GM12878 (cell line): ENCODE data around the gene TRDMT1. TPM values are rescaled to one million over a fixed set of nuclear protein-coding genes. Genes with fewer than 3 reads are reported as not detected.

Experiments
- ATAC-seq: fragments of 200-7000 bp; cut with Tn5 transposase; 3 replicates; pipeline ENCODE4 v1.9.1; 2020; ENCODE audit warnings: mild to moderate bottlenecking, moderate library complexity
- BruUV-seq: library from RNA; stranded (reverse); fragments of 400-500 nt; replicated peaks from 2 replicates; lab custom pipeline; 2021; lab: Mats Ljungman, UMichigan
- CTCF ChIA-PET: fragments of 300-600 bp; sonication (Branson Sonifier 250); formaldehyde crosslinking; extraction: SDS; loops from one replicate; lab custom pipeline; 2021; ENCODE audit warnings: inconsistent platforms; lab: Yijun Ruan, JAX
- POLR2A ChIA-PET: fragments of 350-600 bp; formaldehyde crosslinking; extraction: SDS; loops from one replicate; lab custom pipeline; 2021; ENCODE audit warnings: inconsistent platforms; lab: Charles Lee
- RAD21 ChIA-PET: fragments of 300-600 bp; sonication (Branson Sonifier 250); formaldehyde crosslinking; loops from one replicate; lab custom pipeline; 2023; ENCODE audit warnings: antibody characterized with exemption; ENCODE audit not compliant: unreplicated experiment; lab: Charles Lee
- SMC1A ChIA-PET: fragments of 300-600 bp; sonication (Branson Sonifier 250); formaldehyde crosslinking; loops from one replicate; lab custom pipeline; 2023; ENCODE audit not compliant: unreplicated experiment, uncharacterized antibody; lab: Charles Lee
- DNase-seq: peaks from one replicate; pipeline ENCODE4 v3.0.0-alpha.2; 2011; ENCODE audit warnings: low read depth, low spot score
- FAIRE-seq: peaks from 3 replicates; lab custom pipeline; 2011; peaks lifted over from hg19 to GRCh38; lab: Jason Lieb, UNC
- H2AFZ ChIP-seq: 2 replicates; pipeline ENCODE4 v1.6.0; 2011; ENCODE audit warnings: low read depth, low read length, control low read depth; ENCODE audit not compliant: control insufficient read depth
- H3K27ac ChIP-seq: 2 replicates; pipeline ENCODE4 v1.5.1; 2011; ENCODE audit warnings: control low read depth; ENCODE audit not compliant: control insufficient read depth, insufficient read depth
- H3K27me3 ChIP-seq, 2 experiments: replicated peaks in 1 of 2; 2 replicates each; pipeline versions ENCODE4 v1.6.0 to v1.6.1; 2011; ENCODE audit warnings: low read length in 1 of 2; ENCODE audit not compliant: control insufficient read depth in 2 of 2, insufficient read depth in 2 of 2
- H3K36me3 ChIP-seq, 2 experiments: 2 replicates each; pipeline ENCODE4 v1.5.1; 2011; ENCODE audit warnings: low read length in 1 of 2; ENCODE audit not compliant: control insufficient read depth in 2 of 2, insufficient read depth in 2 of 2
- H3K4me1 ChIP-seq: 2 replicates; pipeline ENCODE4 v1.6.1; 2011; ENCODE audit warnings: mild to moderate bottlenecking, low read length, moderate library complexity, mixed read lengths; ENCODE audit not compliant: control insufficient read depth, insufficient read depth
- H3K4me2 ChIP-seq: 2 replicates; pipeline ENCODE4 v1.6.0; 2011; ENCODE audit warnings: control low read depth; ENCODE audit not compliant: control insufficient read depth, insufficient read depth
- H3K4me3 ChIP-seq: fragments of 200-600 bp; sonication (generic); 2 replicates; pipeline ENCODE4 v1.5.1; 2016
- H3K79me2 ChIP-seq: 2 replicates; pipeline ENCODE4 v1.6.0; 2011; ENCODE audit warnings: low read length; ENCODE audit not compliant: control insufficient read depth, insufficient read depth
- H3K9ac ChIP-seq: 2 replicates; pipeline ENCODE4 v1.8.0; 2011; ENCODE audit warnings: low read length, control low read depth, mixed read lengths; ENCODE audit not compliant: control insufficient read depth, insufficient read depth
- H3K9me3 ChIP-seq: replicated peaks from 3 replicates; pipeline ENCODE4 v1.5.1; 2011; ENCODE audit warnings: mild to moderate bottlenecking, low read length; ENCODE audit not compliant: control insufficient read depth, insufficient read depth
- H4K20me1 ChIP-seq: 2 replicates; pipeline ENCODE4 v1.6.0; 2011; ENCODE audit not compliant: control insufficient read depth, insufficient read depth
- BHLHE40 ChIP-seq, 2 experiments: fragments of 450-650 bp in 1 of 2; IDR thresholded peaks; 2 replicates each; pipeline ENCODE4 v1.6.1; 2011 to 2017; ENCODE audit warnings: low read depth in 2 of 2, borderline replicate concordance in 1 of 2, improper control_type of control experiment in 1 of 2, low read length in 1 of 2, mild to moderate bottlenecking in 1 of 2
- E2F8 ChIP-seq: fragments of 450-650 bp; IDR thresholded peaks from 2 replicates; pipeline ENCODE4 v1.6.1; 2018; ENCODE audit warnings: mild to moderate bottlenecking, low read depth, moderate library complexity; ENCODE audit not compliant: partially characterized antibody
- EP300 ChIP-seq, 2 experiments: fragments of 150-350 bp in 1 of 2; IDR thresholded peaks; 2 replicates each; pipeline ENCODE4 v1.6.1; 2011 to 2012; ENCODE audit warnings: low read depth in 2 of 2, low read length in 2 of 2, borderline replicate concordance in 1 of 2, improper control_type of control experiment in 1 of 2, inconsistent platforms in 1 of 2; ENCODE audit not compliant: control insufficient read depth in 1 of 2
- EZH2 ChIP-seq: IDR thresholded peaks from 2 replicates; pipeline ENCODE4 v1.6.1; 2012; ENCODE audit warnings: low read depth, mild to moderate bottlenecking, control low read depth, inconsistent platforms, low read length, borderline replicate concordance; ENCODE audit not compliant: control insufficient read depth
- HDAC2 ChIP-seq: fragments of 200-600 bp; sonication (generic); IDR thresholded peaks from 2 replicates; pipeline ENCODE4 v1.6.1; 2017
- MYC ChIP-seq: IDR thresholded peaks from 2 replicates; pipeline ENCODE4 v1.6.1; 2011; ENCODE audit warnings: mild to moderate bottlenecking, low read length, moderate library complexity, inconsistent platforms; ENCODE audit not compliant: insufficient read depth, insufficient replicate concordance, insufficient read length, severe bottlenecking
- POLR2AphosphoS2 ChIP-seq: IDR thresholded peaks from 2 replicates; pipeline ENCODE4 v1.6.1; 2011; ENCODE audit warnings: low read depth, mild to moderate bottlenecking, low read length, improper control_type of control experiment, moderate library complexity
- SIX5 ChIP-seq: IDR thresholded peaks from 2 replicates; pipeline ENCODE4 v1.6.1; 2011; ENCODE audit warnings: mild to moderate bottlenecking, low read depth, low read length, moderate library complexity; ENCODE audit not compliant: severe bottlenecking
- SMC3 ChIP-seq: IDR thresholded peaks from 2 replicates; pipeline ENCODE4 v1.6.1; 2011; ENCODE audit warnings: low read length, improper control_type of control experiment, borderline replicate concordance
- WRNIP1 ChIP-seq: IDR thresholded peaks from 2 replicates; pipeline ENCODE4 v1.6.1; 2011; ENCODE audit warnings: low read depth, low read length, improper control_type of control experiment, borderline replicate concordance
- WGBS: methylation state at CpG from one replicate; pipeline ENCODE4 v1.1.6; 2016; ENCODE audit warnings: low lambda C conversion rate; ENCODE audit not compliant: insufficient replicate concordance, insufficient coverage; ENCODE audit errors: missing lambda C conversion rate; 5-methylcytosine and 5-hydroxymethylcytosine counted together
- in situ Hi-C: fragments of 300-500 bp; cut with MboI; formaldehyde crosslinking; loops from 9 replicates; pipeline ENCODE4 v1.14.3; 2018; ENCODE audit warnings: mixed read lengths
- intact Hi-C: fragments of 100-400 bp; cut with micrococcal nuclease; formaldehyde crosslinking; loops from one replicate; pipeline ENCODE4 v1.14.2; 2022; ENCODE audit not compliant: unreplicated experiment
- polyA plus RNA-seq, 11 experiments: library from polyadenylated mRNA; depleted of rRNA in 4 of 11; unstranded in 6 of 11; stranded (reverse) in 5 of 11; fragments of >200 nt; fragmentation: Nextera tagmentation in 4 of 11; fragmentation: Illumina TruSeq in 1 of 11; extraction: Ambion mirVana in 4 of 11; extraction: Trizol in 1 of 11; gene quantifications; 1 replicate in 1 of 11; 2 replicates in 10 of 11; pipeline versions ENCODE4 v1.2.1 to v1.2.3, GENCODE V29; 2011 to 2016; ENCODE audit warnings: inconsistent platforms in 2 of 11, missing spikeins in 2 of 11, low read depth in 1 of 11
- total RNA-seq, 4 experiments: library from RNA; depleted of rRNA in 3 of 4; stranded (reverse); fragments of >200 nt in 3 of 4; fragmentation: Illumina TruSeq in 1 of 4; extraction: Trizol in 1 of 4; gene quantifications; 2 replicates each; pipeline versions ENCODE4 v1.2.1 to v1.2.3, GENCODE V29; 2013 to 2021

TRDMT1 gene
- total and polyA plus RNA-seq, 10 of the 15 experiments (the other 5 are each of a cell fraction or from before 2014, with no cell fraction given) = 2.3 to 9.7 (median 4.6) TPM

- TF ChIP-seq E2F8 (no peak), SIX5 (no peak), SMC3 (no peak), HDAC2 (no peak), POLR2AphosphoS2 (no peak), EZH2 (no peak), WRNIP1 (no peak)
Observed at GRCh38 chr10:17134282-17134681, 67.2 kb downstream of the TRDMT1 start (continued).

DNA sequence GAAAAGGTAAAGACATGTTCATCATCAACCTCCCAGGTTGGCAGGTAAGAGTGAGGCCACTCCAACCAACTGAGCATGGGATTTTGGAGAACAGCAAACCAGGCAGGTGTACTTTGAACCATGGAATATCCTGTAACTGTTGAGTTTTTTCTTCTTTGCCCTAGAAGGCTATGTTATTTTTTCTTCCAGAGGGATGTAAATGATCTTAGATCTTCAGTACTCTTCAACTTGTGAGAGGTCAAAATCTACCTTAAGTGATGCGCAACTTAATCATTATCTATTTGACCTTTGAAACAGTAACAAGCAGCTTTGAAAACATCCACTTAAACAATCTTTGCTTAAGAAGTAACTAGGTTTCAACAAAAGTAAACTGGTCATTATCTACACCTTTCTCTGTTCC, 71.7 kb downstream of the TRDMT1 start, which contains the start of gene CUBN:
TSS of gene CUBN (minus strand) at position 71 of the 400 bp plus-strand sequence. CDS start at position 25, 46 bp downstream.
- Histone ChIP-seq H3K27me3 (no peaks in the 10 kb centered on the region), H3K79me2 (no peaks in the 10 kb centered on the region), H3K9ac (no peak within 1 kb of the TSS), H3K9me3 (no peaks in the 10 kb centered on the region), H4K20me1 (no peaks in the 10 kb centered on the region), H3K27ac (no peak within 1 kb of the TSS), H3K4me1 (no peaks in the 10 kb centered on the region), H2AFZ (no peak within 1 kb of the TSS), H3K4me3 (no peak within 1 kb of the TSS), H3K4me2 (no peak within 1 kb of the TSS), H3K36me3 (no peaks in the 10 kb centered on the region)
- ATAC-seq (no peak), FAIRE-seq (no peak), DNase-seq (no peak)
- BruUV-seq = no TSS peak
- ChIA-PET SMC1A (no interaction called here), RAD21 (no interaction called here), POLR2A (no interaction called here), CTCF (no interaction called here)
- in situ Hi-C loops = no loop called here
- TF ChIP-seq BHLHE40 (IDR thresholded peaks at IDR 0.05; ENCODE audit: borderline replicate concordance in 1 of 2, low read depth in 2 of 2, low read length in 1 of 2) = no peak
- no peak for TF ChIP-seq EP300 (IDR thresholded peaks at IDR 0.05; ENCODE audit: borderline replicate concordance in 1 of 2, control insufficient read depth in 1 of 2, low read depth in 2 of 2, low read length in 2 of 2)
- no peak for TF ChIP-seq MYC
- intact Hi-C loops = loop anchor here (10.0 kb wide), 1 partner anchor 125 kb away; no protein-coding TSS in a partner anchor
- 92% methylated on average over 1 of the region's 1 CpG for whole genome bisulfite sequencing
